Erythroblast (primary cell): ENCODE results near the gene RMND1.

Experiments
- GATA1 ChIP-seq: IDR thresholded peaks from 2 replicates; pipeline ENCODE4 v1.6.1; 2011; ENCODE audit warnings: low read depth, mild to moderate bottlenecking, control low read depth, low read length, moderate library complexity
- POLR2A ChIP-seq: IDR thresholded peaks from 2 replicates; pipeline ENCODE4 v1.6.1; 2011; ENCODE audit warnings: mild to moderate bottlenecking, low read length

DNA sequence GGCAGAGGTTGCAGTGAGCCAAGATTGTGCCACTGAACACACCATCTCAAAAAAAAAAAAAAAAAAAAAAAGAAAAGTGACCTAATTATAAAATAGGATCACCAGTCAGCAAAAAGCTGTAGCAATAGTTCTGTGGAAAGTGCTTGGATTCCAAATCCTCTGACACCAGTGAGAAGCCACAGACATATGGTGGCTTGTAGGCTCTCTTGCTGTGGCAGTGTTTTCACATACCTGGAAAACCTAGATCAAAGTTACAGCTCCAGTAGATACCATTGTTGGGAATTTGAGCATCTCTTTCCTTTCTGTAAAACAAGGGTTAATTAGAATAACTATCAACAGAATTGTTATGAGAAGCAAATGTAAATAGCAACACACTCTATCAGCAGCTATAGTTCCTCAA lies 46.0 kb upstream of the RMND1 start:
- TF ChIP-seq POLR2A (no peak), GATA1 (no peak)
